Suppressor macrophage treated with lipopolysaccharide for 1 hour (primary cell): ENCODE results near the gene TAF6L.
"Not testable (repeated sequence)": the region's sequence is repeated elsewhere in the genome, so short reads cannot be mapped to it uniquely, and the experiment has no call there.

Experiments
- DNase-seq, 3 donors: peaks; one replicate each; pipeline ENCODE4 v3.0.0-alpha.2; 2020 to 2022

TAF6L gene

DNA sequence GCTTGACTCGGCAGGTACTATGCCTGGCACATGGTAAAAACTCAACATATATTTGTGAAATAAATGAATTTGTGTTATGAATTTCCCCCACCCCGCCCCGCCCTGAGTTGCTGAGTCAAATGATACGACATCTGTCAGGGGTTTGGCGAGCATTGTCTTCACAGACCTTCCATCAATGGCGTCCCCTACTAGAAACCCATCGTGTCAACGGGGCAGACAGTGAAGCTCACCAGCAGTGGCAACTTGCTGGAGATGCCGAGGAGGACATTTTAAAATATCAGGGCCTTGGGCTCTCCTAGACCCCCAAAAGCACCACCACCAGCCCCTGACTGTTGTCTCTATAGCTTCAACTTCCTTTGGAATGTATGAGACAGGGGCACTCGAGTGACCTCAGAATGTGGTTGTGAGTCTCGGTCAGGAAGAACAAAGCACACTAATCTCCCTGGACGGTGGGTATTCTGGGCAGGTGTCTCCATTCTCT is 34.8 kb downstream of the TAF6L start:
- DNase-seq, result peak in 2 of 3 donors; percentile 34 to 43

DNA sequence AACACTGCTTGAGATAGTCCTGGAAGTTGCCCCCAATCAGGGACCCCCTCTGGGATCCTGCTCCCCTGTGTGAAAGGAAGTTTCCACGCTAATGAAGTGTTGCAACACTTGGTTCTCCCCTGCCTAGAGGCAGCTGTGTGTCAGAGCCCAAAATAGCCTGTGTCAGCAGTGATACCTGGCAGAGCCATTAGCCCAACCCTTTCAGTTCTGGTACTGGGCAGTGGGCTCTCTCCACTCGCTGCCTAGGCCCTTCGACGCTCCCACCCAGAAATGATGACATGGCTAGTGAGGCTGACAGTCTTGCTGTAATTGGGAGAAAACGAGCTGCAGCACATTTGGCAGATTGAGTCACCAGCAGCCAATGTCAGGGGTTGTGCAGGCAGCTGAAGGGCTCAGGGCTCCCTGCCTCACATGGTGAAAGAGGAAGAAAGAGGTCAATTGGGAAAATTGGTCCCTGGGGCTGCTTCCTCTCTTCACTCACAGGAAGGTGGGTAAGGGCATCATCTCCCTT is 35.5 kb downstream of the TAF6L start:
- peak; percentile 92 to 95 (median 92) for DNase-seq

DNA sequence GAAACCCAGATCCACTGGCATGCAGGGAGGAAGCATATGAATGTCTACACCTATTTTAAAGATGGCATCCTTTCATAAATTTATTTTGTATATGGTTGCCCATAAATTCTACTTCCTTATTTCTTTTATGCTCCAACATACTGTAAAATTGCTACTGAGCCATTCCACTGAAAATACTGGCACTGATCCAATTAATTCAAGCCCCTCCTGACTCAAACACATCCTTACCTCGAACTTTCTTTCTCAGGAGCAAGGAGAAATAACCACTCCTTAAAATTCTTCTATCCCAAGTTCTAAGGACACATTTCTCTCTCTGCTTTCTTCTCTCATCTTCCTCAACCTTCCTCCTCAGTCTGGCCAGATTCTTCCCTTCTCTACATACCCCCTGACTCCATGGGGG is 39.6 kb downstream of the TAF6L start:
- no peak for DNase-seq

DNA sequence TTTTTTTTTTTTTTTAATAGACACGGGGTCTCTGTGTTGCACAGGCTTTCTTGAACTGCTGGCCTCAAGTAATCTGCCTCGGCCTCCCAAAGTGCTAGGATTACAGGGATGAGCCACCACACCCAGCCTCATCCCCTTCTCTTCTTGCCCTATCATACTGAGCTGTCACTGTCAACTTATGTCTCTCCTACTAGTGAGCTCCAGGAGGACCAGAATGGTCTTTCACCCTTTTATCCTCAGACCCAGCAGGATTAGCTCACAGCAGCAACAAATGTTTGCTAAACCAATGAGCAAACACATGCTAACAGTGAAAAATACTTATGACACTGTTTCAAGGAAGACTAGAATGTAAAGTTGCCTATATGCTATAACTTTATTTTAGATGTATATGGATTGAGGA is 40.5 kb downstream of the TAF6L start:
- no peak for DNase-seq

DNA sequence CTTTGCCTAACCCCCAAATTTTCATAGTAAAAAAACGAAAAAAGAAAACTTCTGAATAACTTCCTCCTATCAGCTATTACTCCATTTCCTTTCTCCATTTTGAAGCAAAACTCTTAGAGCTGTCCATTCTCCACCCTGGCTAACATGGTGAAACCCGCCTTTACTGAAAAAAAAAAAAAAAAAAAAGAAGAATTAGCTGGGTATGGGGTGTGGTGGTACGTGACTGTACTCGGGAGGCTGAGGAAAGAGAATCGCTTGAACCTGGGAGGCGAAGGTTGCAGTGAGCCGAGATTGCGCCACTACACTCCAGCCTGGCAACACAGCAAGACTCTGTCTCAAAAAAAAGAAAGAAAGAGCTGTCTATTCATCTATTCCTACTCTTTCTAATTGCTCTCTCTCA is 45.4 kb downstream of the TAF6L start:
- peak; percentile 44 to 63 (median 62) for DNase-seq

DNA sequence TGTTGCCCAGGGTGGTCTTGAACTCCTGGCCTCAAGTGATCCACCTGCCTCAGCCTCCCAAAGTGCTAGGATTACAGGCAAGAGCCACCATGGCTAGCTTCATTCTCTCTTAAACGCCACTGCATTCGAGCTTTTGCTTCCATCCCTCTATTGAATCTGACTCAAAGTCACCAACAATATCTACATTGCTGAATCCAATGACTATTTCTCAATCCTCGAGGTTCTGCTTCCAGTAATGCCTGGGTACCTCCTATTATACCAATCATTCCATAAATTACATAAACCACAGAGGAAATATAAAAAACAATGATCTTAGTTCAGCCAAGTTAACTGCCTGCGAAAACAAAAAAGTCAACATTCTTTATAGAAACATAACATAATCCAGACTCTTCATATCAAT is 45.9 kb downstream of the TAF6L start:
- peak in 1 of 3 donors; percentile 29 for DNase-seq

DNA sequence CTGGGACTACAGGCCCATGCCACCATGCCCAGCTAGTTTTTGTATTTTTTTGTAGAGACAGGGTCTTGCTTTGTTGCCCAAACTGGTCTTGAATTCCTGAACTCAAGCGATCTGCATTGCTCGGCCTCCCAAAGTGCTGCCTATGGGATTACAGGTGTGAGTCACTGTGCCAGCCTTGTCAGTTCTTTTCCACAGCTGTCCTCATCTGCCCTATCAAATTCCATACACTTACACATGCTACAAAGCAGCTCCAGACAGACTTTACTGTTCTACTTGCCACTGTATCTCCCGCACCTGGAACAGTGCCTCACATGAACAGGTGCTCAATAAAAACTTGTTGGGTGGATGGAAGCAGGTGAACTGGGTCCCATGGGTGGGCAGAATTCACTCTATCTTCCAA is 52.5 kb downstream of the TAF6L start:
- DNase-seq, result no peak

DNA sequence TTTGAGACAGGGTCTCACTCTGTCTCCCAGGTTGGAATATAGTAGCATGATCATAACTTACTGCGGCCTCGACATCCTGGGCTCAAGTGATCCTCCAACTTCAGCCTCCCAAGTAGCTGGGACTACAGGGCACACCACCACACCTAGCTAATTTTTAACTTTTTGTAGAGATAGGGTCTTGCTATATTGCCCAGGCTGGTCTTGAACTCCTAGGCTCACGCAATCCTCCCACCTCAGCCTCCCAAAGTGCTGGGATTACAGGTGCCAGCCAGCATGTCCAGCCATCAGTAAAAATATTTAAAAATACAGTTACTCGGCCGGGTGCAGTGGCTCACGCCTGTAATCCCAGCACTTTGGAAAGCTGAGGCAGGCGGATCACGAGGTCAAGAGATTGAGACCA is 56.9 kb downstream of the TAF6L start:
- not testable (repeated sequence) for DNase-seq

DNA sequence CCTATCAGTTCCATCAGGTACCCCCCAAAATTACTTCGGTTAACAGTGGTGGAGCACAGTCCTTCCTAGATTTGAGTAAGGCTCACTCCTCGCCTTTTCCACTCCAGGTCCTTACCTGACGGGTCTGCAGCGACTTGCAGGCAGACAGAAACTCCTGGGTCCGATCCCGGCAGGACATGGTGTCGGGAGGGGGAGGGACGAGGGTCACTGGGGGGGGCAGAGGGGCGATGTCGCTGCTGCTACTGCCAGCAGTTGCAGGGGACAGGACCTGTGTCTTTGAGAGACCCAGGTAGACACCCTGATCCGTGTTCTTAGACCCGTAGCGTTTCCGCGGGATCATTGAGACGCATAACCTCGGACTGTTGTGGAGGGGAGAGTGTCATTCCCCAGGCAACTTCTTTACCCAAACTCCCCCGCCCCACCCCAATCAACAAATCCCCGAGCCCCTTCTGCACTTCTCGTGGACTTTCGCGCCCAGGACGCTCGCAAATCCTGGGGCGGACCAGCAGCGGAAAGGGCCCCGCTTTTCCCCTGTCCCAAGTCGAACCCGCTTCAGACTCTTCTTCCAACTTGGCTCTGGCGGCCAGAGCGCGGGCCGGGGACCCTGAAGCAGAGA is 59.8 kb downstream of the TAF6L start:
- peak in 1 of 3 donors; percentile 35 for DNase-seq

DNA sequence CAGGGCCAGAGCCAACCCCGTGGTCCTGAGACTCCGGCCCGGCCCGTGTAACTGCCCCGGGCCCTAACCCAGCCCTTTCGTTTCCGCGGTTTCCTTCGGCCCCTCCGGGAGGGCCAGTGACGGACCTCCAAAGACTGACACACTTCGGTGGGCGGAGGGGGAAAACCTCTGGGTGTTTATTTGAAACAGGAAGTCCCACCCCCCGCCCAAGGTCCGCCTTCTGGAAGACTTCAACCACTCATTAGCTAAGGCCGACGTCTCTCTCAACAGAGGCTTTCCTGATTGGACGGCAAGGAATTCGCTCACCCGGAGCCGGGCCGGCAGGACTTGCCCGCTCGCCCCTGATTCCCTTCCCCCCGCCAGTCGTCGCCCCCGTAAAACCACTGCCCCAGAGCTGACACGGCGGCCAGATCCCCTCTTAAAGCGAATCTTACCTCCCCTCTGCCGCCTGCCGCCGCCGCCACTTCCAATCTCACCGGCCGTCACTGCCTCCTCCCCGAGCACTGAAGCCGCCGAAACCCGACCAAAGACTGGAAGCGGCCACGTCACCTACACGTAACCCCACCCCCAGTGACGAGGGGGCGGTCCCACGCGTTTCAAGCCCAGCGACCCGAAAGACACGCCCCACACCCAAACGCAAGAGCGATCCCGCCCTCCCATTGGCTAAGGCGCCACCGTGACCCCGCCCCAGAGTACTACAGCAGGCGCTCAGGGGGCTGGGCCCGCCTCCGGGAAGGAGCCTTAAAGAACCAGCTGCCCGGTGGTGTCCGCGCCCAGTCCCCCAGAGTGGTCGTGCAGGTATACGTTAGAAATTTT is 60.5 kb downstream of the TAF6L start, which contains the start of gene STX5:
Gene STX5, minus strand, starts transcription at position 532 of the 816 bp plus-strand sequence. CDS start 808 bp downstream, outside the sequence.
- DNase-seq, result peak; percentile 99 to 100 (median 100)

DNA sequence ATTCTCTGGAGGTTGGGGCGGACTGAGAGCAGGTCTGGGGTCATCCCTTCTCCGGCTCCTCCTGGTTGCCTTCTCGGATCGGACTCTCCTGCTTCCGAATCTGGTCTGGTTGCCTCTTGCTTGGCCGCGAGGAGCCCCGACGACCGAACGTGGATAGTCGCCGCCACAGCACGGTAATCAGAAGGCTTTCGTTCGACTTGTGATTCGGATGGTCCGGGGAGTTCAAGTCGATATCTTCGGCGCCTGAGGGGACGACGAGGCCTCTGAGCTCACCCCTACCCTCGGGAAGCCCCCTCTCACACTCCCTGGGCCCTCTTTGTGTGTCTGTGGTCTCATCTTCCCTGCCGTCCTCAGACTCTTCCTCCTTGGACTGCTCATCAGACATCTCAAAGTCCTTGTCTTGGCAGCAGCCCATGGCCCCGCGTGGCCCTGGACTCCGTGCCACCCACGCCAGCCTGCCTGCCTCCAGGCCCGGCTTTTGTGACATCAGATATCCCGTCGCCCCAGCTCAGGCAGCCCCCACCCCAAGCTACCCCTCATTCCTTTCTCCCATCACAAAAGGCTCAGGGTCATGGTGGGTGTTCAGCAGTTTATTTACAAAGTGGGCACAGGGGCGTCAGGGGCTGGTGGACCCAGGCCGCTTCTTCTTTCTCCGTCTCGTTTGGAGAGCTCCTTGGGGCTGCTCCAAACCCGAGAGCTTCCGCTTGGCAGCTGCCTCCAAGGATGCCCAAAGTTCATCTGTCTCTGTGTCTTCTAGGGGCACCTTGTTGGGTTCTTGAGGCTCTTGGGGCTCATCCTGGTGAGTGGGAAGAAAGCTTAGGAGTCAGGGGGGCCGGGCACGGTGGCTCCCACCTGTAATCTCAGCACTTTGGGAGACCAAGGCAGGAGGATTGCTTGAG is 61.4 kb downstream of the TAF6L start, which contains the start of gene TEX54:
Gene TEX54, minus strand, starts transcription at position 506 of the 899 bp plus-strand sequence.
- peak; percentile 41 to 61 (median 47) for DNase-seq

DNA sequence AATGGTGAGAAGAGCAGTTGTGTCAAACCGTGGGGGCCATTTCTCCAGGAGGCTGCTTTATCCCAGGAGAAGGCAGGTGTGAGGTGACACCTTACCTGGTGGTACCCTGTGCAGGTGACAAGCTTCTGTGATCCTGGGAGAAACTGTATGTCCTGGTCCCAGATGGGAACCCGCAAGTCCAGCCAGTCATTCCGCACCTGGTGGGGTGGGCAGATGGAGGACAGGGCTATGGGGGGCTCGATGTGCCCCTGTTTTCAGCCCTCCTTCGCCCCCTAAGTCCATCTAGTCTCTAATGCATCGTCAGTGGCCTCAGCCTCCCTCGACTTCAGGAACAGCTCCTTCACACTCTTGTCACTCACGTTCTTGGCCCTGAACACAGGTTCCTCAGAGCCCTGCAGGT is 64.1 kb downstream of the TAF6L start:
- DNase-seq, result no peak
